Smooth muscle cell (in vitro differentiated cells): ENCODE data around the gene GYS2. TPM values are rescaled to one million over a fixed set of nuclear protein-coding genes. Genes with fewer than 3 reads are reported as not detected.

Source experiments
- DNase-seq: peaks from one replicate; lab custom pipeline; 2025; ENCODE audit not compliant: unreplicated experiment; lab: John Stamatoyannopoulos, UW
- H2AFZ ChIP-seq: fragments of 200-600 bp; sonication (generic); 2 replicates; pipeline ENCODE4 v1.6.0; 2016; ENCODE audit warnings: antibody characterized with exemption, low read depth, mild to moderate bottlenecking
- H3F3A ChIP-seq: fragments of 200-600 bp; sonication (generic); 2 replicates; pipeline ENCODE4 v1.6.0; 2017; ENCODE audit warnings: antibody characterized with exemption, low read depth
- H3K27ac ChIP-seq: fragments of 200-600 bp; sonication (generic); 2 replicates; pipeline ENCODE4 v1.5.1; 2016; ENCODE audit warnings: low read depth, mild to moderate bottlenecking
- H3K27me3 ChIP-seq: fragments of 200-600 bp; sonication (generic); 2 replicates; pipeline ENCODE4 v1.6.1; 2016; ENCODE audit warnings: low read depth, mild to moderate bottlenecking
- H3K36me3 ChIP-seq: fragments of 200-600 bp; sonication (generic); 2 replicates; pipeline ENCODE4 v1.5.1; 2016; ENCODE audit warnings: low read depth
- H3K4me1 ChIP-seq: fragments of 200-600 bp; sonication (generic); 2 replicates; pipeline ENCODE4 v1.5.1; 2016; ENCODE audit warnings: low read depth
- H3K4me2 ChIP-seq: fragments of 200-600 bp; sonication (generic); 2 replicates; pipeline ENCODE4 v1.6.0; 2016; ENCODE audit warnings: mild to moderate bottlenecking
- H3K4me3 ChIP-seq: fragments of 200-600 bp; sonication (generic); 2 replicates; pipeline ENCODE4 v1.5.1; 2016; ENCODE audit warnings: mild to moderate bottlenecking
- H3K79me2 ChIP-seq: fragments of 200-600 bp; sonication (generic); 2 replicates; pipeline ENCODE4 v1.6.0; 2016; ENCODE audit warnings: low read depth, mild to moderate bottlenecking
- H3K9ac ChIP-seq: fragments of 200-600 bp; sonication (generic); 2 replicates; pipeline ENCODE4 v1.6.0; 2016; ENCODE audit warnings: low read depth
- H3K9me3 ChIP-seq: fragments of 200-600 bp; sonication (generic); replicated peaks from 2 replicates; pipeline ENCODE4 v1.5.1; 2016; ENCODE audit warnings: low read depth
- H4K20me1 ChIP-seq: fragments of 200-600 bp; sonication (generic); 2 replicates; pipeline ENCODE4 v1.6.0; 2016; ENCODE audit warnings: low read depth
- CTCF ChIP-seq: fragments of 200-600 bp; sonication (generic); IDR thresholded peaks from 2 replicates; pipeline ENCODE4 v1.5.1; 2017; ENCODE audit warnings: borderline replicate concordance, mild to moderate bottlenecking, antibody characterized with exemption; ENCODE audit not compliant: insufficient read depth, poor library complexity, severe bottlenecking
- WGBS: methylation state at CpG from one replicate; pipeline ENCODE4 v1.1.7; 2016; ENCODE audit warnings: low lambda C conversion rate; 5-methylcytosine and 5-hydroxymethylcytosine counted together
- polyA plus RNA-seq: library from polyadenylated mRNA; unstranded; fragments of >200 nt; fragmentation: Nextera tagmentation; extraction: Ambion mirVana; gene quantifications from 2 replicates; pipeline ENCODE4 v1.2.1, GENCODE V29; 2016
- total RNA-seq: library from RNA; depleted of rRNA; stranded (reverse); fragments of >200 nt; gene quantifications from 2 replicates; pipeline ENCODE4 v1.2.3, GENCODE V29; 2014

The GYS2 gene
- total and polyA plus RNA-seq, 2 experiments from 2014 or later = not detected

- TF ChIP-seq CTCF = no peak
- no peak overlapping the region for H3K9ac ChIP-seq
- DNase-seq = no peak
- no peak overlapping the region for H3K27ac ChIP-seq
- H3K27me3 ChIP-seq = no peaks in the 10 kb centered on the region
- H3F3A ChIP-seq = no peaks in the 10 kb centered on the region
- H3K9me3 ChIP-seq = no peaks in the 10 kb centered on the region
- no peak overlapping the region for H3K4me2 ChIP-seq
- WGBS = 40% methylated on average over 2 of the region's 2 CpGs
- no peaks in the 10 kb centered on the region for H3K4me1 ChIP-seq
- no peaks in the 10 kb centered on the region for H3K79me2 ChIP-seq
- H2AFZ ChIP-seq = no peak overlapping the region
- H3K36me3 ChIP-seq = no peaks in the 10 kb centered on the region
- H4K20me1 ChIP-seq = no peaks in the 10 kb centered on the region
- H3K4me3 ChIP-seq = no peak overlapping the region
Measured at GRCh38 chr12:21561158-21561557, 43.5 kb downstream of the GYS2 start.

- Histone ChIP-seq H3F3A (no peaks in the 10 kb centered on the region), H4K20me1 (no peaks in the 10 kb centered on the region), H3K36me3 (no peaks in the 10 kb centered on the region), H3K4me2 (no peak overlapping the region), H3K79me2 (no peaks in the 10 kb centered on the region), H3K27ac (no peak overlapping the region), H3K4me3 (no peak overlapping the region), H2AFZ (no peak overlapping the region), H3K27me3 (no peaks in the 10 kb centered on the region), H3K4me1 (no peaks in the 10 kb centered on the region), H3K9me3 (no peaks in the 10 kb centered on the region), H3K9ac (no peak overlapping the region)
- WGBS = 88% methylated on average over 7 of the region's 7 CpGs
- TF ChIP-seq CTCF = no peak
- no peak for DNase-seq
Measured at GRCh38 chr12:21559855-21560569, 44.6 kb downstream of the GYS2 start.

DNA sequence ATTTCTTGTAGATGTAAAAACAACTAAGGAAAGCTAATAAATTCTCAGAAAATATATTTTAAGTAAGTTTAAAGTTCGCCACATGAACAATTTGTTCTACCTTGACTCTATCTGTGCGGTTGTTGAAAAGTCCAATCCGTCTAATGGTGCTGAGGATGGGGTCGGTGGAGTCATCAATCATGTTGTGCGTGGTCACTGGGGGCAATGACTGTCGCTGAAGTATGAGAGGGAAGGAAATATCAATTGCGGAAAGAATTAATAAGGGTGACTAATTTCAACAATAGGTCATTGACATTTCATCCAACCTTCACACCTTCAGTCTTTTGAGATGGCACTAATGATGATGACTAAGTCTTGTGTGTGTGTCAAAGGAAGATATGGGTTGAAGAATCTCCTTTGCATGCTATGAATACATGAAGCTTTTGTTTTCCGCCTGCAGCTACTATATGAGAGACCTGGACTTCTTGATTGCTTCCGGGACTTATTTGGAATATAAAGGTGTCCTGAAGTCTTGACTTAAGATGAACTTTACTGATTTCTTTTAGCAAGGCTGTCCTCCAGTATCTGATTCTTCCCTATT lies 46.5 kb downstream of the GYS2 start:
- no peak overlapping the region for H2AFZ ChIP-seq
- no peak for TF ChIP-seq CTCF
- no peaks in the 10 kb centered on the region for H3F3A ChIP-seq
- no peaks in the 10 kb centered on the region for H3K36me3 ChIP-seq
- no peaks in the 10 kb centered on the region for H3K9me3 ChIP-seq
- WGBS = 86% methylated on average over 9 of the region's 9 CpGs
- no peak for DNase-seq
- H3K4me1 ChIP-seq = no peaks in the 10 kb centered on the region
- H4K20me1 ChIP-seq = no peaks in the 10 kb centered on the region
- no peak overlapping the region for H3K27ac ChIP-seq
- no peak overlapping the region for H3K4me3 ChIP-seq
- no peak overlapping the region for H3K9ac ChIP-seq
- no peaks in the 10 kb centered on the region for H3K27me3 ChIP-seq
- no peak overlapping the region for H3K4me2 ChIP-seq
- no peaks in the 10 kb centered on the region for H3K79me2 ChIP-seq

- no peaks in the 10 kb centered on the region for H3K27me3 ChIP-seq
- no peak overlapping the region for H2AFZ ChIP-seq
- no peaks in the 10 kb centered on the region for H3K9me3 ChIP-seq
- H3K79me2 ChIP-seq = no peaks in the 10 kb centered on the region
- no peaks in the 10 kb centered on the region for H4K20me1 ChIP-seq
- no peak for TF ChIP-seq CTCF
- H3K4me1 ChIP-seq = no peaks in the 10 kb centered on the region
- no peak overlapping the region for H3K9ac ChIP-seq
- H3K36me3 ChIP-seq = no peaks in the 10 kb centered on the region
- no peak for DNase-seq
- no peak overlapping the region for H3K27ac ChIP-seq
- H3F3A ChIP-seq = no peaks in the 10 kb centered on the region
- H3K4me3 ChIP-seq = no peak overlapping the region
- no peak overlapping the region for H3K4me2 ChIP-seq
Measured at GRCh38 chr12:21553329-21553675, 51.3 kb downstream of the GYS2 start.
